HL-60 (cell line): Measurements from ENCODE around the gene TBL1X.

Experiments used
- CTCF ChIP-seq: IDR thresholded peaks from one replicate; pipeline ENCODE4 v1.5.1; 2011; ENCODE audit warnings: low read length, control low read depth, inconsistent platforms; ENCODE audit not compliant: insufficient read depth
- POLR2AphosphoS5 ChIP-seq: IDR thresholded peaks from 2 replicates; pipeline ENCODE4 v1.6.1; 2012; ENCODE audit warnings: low read depth

- TF ChIP-seq CTCF (no peak), POLR2AphosphoS5 (no peak)
Measured at GRCh38 chrX:9627922-9628321, 163.1 kb downstream of the TBL1X start.
